WI38 (cell line): ENCODE data around the gene SPDYE8.
"Not testable (repeated sequence)": the region's sequence is repeated elsewhere in the genome, so short reads cannot be mapped to it uniquely, and the experiment has no call there.

Experiments
- H3K4me3 ChIP-seq: 2 replicates; pipeline ENCODE4 v1.5.1; 2011; ENCODE audit warnings: low read depth, mild to moderate bottlenecking, control low read depth, low read length

Gene SPDYE8, protein sequence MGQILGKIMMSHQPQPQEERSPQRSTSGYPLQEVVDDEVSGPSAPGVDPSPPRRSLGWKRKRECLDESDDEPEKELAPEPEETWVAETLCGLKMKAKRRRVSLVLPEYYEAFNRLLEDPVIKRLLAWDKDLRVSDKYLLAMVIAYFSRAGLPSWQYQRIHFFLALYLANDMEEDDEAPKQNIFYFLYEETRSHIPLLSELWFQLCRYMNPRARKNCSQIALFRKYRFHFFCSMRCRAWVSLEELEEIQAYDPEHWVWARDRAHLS

GRCh38 chr7:73029666-73030065 is at the start of gene SPDYE8:
Gene SPDYE8 (minus strand): TSS chr7:73029766. CDS start chr7:73027966, 1,800 bp downstream.
- H3K4me3 ChIP-seq: not testable (repeated sequence)

- not testable (repeated sequence) for H3K4me3 ChIP-seq
Observed at GRCh38 chr7:73057811-73058210, 28.2 kb upstream of the SPDYE8 start, which contains the start of gene SPDYE11. Gene SPDYE11 (minus strand): TSS chr7:73057911. CDS start chr7:73056111, 1,800 bp downstream.

DNA sequence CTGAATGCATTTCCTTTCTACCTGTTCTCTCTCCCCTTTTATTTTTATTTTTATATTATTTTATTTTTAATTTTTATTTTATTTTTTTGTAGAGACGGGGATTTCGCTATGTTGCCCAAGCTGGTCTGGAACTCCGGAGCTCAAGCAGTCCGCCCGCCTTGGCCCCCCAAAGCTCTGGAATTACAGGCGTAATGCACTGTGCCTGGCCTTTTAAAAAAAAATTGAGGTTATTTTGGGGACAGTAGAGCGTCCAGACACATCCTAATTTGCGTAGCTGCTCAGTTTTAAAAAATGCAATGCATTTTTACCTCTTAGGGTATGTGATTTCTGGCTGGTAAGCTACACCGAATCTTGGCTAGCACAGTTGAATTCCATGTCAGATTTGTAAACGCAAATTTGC is 23.1 kb downstream of the SPDYE8 start:
- peak overlapping the region; percentile 57 for H3K4me3 ChIP-seq

DNA sequence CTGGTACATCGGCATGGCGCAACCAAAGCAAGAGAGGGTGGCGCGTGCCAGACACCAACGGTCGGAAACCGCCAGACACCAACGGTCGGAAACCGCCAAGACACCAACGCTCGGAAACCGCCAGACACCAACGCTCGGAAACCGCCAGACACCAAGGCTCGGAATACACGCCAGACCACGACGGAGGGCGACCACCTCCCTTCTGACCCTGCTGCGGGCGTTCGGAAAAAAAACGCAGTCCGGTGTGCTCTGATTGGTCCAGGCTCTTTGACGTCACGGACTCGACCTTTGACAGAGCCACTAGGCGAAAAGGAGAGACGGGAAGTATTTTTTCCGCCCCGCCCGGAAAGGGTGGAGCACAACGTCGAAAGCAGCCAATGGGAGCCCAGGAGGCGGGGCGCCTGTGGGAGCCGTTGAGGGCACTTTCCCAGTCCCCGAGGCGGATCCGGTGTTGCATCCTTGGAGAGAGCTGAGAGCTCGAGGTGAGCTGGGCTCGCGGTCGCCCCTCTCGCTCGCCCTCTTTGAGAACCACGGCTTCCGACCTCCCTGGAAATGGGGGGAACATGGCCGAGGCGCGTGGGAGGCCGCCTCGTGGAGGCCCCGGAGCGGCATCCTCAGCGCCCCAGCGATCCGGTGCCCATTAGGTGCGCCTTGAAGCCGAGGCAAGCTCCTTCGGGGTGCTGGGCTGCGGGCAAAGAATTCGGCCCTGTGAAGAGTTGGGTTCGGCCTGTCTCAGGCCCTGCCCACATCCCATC is 23.7 kb downstream of the SPDYE8 start:
- peak overlapping the region; percentile 57 for H3K4me3 ChIP-seq

DNA sequence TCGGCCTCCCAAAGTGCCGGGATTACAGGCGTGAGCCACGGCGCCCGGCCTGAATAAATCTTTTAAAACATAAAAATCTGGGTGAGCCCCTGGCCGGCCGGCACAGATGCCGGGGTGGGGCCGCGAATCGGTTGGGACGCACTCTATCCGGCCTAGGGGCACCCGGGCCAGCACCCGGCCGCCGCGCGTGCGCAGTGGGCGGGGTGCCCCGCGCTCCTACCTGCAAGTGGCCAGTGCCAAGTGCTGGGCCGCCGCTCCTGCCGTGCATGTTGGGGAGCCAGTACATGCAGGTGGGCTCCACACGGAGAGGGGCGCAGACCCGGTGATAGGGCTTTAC is 24.2 kb downstream of the SPDYE8 start:
- peak overlapping the region; percentile 57 for H3K4me3 ChIP-seq

- H3K4me3 ChIP-seq: not testable (repeated sequence)
Observed at GRCh38 chr7:72997887-72998468, 31.6 kb downstream of the SPDYE8 start.

- not testable (repeated sequence) for H3K4me3 ChIP-seq
Observed at GRCh38 chr7:72997447-72997846, 32.1 kb downstream of the SPDYE8 start.

GRCh38 chr7:72995484-72995883 is 34.1 kb downstream of the SPDYE8 start:
- not testable (repeated sequence) for H3K4me3 ChIP-seq

- not testable (repeated sequence) for H3K4me3 ChIP-seq
Observed at GRCh38 chr7:72990146-72990913, 39.2 kb downstream of the SPDYE8 start.

GRCh38 chr7:72982084-72982483 is 47.5 kb downstream of the SPDYE8 start:
- not testable (repeated sequence) for H3K4me3 ChIP-seq

DNA sequence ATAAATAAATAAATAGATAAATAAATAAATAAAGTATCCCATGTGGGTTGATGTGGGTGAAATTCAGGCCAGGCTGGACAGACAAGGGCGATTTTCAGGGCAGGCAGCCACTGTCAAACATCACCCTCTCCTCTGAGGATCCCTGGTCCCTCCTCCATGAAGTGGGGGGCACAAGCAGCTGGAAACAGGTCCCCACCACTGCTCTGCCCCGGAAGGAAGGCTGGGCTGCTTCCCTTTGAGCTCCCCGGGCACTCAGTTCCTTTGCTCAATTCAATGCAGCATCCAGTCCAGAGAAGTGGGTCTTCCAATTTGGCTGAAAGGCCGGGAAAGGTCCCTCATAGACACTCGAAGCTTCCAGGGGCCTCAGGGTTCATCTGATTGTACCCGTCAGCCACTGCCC is 49.2 kb downstream of the SPDYE8 start:
- H3K4me3 ChIP-seq: not testable (repeated sequence)

GRCh38 chr7:72976434-72976833 is 53.1 kb downstream of the SPDYE8 start:
- H3K4me3 ChIP-seq: not testable (repeated sequence)

DNA sequence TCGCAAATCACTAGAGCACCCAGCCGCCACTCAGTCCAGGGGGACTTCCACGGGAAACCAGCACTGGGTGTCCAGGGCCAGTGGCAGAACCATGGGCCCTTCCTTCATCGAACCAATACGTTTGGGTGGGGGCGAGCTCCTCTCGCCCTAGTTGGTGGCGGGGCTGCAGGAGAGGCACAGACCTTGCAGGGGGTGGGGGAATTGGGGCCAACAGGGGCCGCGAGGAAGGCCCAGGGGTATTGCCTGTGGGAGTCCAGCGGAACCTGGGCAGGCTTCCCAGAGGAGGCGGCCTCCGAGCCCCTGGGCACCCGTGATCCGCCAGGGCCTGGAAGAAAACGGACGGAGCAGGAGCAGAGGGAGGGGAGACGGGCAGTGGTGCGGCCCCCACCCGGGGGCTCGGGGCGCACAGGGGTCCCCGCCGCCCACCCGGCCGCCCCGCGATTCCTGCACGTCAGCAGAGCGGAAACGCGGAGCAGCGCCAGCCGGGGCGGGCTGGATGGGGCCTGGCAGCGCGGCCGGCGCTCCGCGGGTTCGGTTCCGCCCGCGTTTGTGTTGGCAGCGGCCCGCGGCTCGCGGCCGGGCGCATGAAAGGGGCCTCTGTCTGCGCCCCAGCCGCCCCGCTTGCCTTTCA is 53.8 kb downstream of the SPDYE8 start:
- H3K4me3 ChIP-seq: not testable (repeated sequence)

DNA sequence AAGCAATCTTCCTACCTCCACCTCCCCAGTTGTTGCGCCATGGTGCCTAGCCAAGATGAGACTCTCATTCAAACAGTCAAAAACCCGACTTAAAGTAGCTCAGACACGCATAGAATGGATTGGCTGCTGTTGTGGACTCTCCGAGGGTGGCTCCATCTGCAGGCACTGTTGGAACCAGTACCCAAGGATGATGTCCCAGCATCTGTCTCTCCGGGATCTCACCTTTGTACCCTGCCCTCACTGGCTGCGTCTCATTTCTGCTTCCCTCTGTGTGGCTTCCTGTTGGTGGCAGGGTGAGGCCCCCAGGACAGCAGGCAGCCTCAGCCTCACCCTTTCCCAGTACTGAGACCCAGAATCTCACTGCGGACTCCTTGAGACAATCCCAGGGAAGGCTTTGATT is 54.8 kb downstream of the SPDYE8 start:
- H3K4me3 ChIP-seq: not testable (repeated sequence)

DNA sequence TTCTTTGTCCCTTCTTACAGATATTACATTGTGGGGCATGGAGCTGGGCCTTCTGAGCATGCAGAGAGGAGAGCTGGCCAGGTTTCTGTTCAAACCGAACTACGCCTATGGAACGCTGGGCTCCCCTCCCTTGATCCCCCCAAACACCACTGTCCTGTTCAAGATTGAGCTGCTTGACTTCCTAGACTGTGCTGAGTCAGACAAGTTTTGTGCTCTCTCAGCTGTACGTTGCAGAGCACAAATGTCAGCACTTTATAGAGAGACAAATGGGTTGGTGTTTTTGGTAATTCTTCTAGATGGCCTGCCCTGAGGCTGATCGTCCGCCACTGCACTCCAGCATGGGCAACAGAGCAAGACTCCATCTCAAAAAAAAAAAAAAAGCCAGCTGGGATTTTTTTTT is 58.1 kb downstream of the SPDYE8 start:
- not testable (repeated sequence) for H3K4me3 ChIP-seq
